ENCODE measurements around the gene RAB31.

DNA sequence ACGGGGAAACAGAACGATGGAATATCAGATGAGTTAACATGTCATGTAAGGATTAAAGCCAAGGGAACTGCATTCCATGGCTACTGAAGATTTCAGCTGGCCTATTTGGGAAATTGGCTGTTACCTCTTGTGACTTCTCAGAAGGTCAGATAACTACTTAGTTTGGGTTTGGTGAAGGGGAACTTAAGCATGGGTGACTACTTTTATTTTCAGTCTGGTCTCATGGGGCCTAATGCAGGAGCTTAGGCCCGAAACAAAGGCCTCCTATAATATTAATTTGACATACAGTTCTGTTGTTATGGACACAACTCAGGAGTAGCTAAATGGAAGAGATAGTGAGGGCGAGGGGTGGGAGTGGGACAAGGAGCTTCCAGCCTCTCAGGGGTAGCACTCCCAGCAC is 133.7 kb downstream of the RAB31 start:
- TF ChIP-seq, protein P1, sequence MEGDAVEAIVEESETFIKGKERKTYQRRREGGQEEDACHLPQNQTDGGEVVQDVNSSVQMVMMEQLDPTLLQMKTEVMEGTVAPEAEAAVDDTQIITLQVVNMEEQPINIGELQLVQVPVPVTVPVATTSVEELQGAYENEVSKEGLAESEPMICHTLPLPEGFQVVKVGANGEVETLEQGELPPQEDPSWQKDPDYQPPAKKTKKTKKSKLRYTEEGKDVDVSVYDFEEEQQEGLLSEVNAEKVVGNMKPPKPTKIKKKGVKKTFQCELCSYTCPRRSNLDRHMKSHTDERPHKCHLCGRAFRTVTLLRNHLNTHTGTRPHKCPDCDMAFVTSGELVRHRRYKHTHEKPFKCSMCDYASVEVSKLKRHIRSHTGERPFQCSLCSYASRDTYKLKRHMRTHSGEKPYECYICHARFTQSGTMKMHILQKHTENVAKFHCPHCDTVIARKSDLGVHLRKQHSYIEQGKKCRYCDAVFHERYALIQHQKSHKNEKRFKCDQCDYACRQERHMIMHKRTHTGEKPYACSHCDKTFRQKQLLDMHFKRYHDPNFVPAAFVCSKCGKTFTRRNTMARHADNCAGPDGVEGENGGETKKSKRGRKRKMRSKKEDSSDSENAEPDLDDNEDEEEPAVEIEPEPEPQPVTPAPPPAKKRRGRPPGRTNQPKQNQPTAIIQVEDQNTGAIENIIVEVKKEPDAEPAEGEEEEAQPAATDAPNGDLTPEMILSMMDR (IDR thresholded peaks at IDR 0.05): no peak
- TF ChIP-seq POLR2A (IDR thresholded peaks at IDR 0.05): no peak
